Daoy (cell line): ENCODE measurements around the gene TTC31. TPM values are rescaled to one million over a fixed set of nuclear protein-coding genes. Genes with fewer than 3 reads are reported as not detected.
A peak's percentile ranks its signal among the peaks of the same experiment; 100 is the strongest.

Experiments used
- DNase-seq: peaks from one replicate; pipeline ENCODE4 v3.0.0-alpha.2; 2015; ENCODE audit warnings: low read depth
- total RNA-seq: library from RNA; depleted of rRNA; stranded (reverse); fragments of >200 nt; shearing (Covaris generic); gene quantifications from 2 replicates; pipeline ENCODE4 v1.2.3, GENCODE V29; 2014

The TTC31 gene
- total RNA-seq, 1 experiment from 2014 or later, result 26.3 TPM

GRCh38 chr2:74486141-74486540 is 3.3 kb downstream of the TTC31 start:
- DNase-seq, result no peak

DNA sequence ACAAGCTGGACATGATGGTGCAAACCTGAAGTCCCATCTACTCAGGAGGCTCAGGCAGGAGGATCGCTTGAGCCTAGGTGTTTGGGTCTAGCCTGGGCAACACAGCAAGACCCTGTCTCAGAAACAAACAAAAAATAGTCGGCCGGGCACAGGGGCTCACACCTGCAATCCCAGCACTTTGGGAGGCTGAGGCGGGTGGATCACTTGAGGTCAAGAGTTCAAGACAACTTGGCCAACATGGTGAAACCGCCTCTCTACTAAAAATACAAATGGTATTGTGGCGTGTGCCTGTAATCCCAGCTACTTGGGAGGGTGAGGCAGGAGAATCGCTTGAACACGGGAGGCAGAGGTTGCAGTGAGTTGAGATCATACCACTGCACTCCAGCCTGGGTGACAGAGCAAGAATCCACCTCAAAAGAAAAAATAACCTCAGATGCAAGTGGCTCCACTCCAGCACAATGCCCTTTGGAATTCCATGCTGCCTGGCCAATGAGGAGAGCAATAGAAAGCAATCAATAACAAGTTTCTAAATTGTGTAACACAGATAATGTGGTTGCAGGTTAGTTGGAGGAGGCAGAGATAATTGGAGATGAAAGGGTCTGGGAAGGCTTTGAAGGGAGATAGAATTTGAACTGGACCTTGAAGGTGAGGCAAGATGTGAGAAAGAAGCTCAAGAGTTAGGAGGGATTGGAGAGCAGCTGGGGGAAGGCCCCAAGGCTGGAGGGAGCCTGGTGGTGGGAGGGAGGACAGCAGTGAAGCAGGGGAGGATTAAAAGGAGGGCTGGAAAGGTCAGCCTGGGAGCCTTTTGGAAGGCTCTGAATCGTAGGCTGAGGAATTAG is 6.0 kb downstream of the TTC31 start:
- no peak for DNase-seq

DNA sequence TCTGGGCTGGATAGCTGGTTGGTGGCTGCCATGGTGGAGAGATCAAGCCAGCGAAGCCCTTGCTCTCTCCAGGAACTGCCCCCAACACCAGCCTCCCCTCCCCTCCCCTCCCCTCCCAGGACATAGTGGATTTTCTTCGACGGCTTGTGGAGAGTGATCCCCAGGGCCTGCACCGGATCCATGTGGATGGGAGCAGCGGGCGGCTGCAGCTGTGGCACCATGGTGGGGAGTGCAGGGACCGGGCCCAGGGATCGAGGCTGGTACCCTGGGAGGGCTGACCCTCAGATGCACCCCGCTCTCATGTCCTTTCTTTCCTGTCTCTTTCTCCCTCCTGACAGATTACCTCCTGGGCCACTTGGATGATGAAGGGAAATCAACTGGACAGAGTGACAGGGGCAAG is 7.0 kb downstream of the TTC31 start:
- DNase-seq, result no peak

GRCh38 chr2:74491648-74492544 is 9.0 kb downstream of the TTC31 start:
- DNase-seq, result no peak

DNA sequence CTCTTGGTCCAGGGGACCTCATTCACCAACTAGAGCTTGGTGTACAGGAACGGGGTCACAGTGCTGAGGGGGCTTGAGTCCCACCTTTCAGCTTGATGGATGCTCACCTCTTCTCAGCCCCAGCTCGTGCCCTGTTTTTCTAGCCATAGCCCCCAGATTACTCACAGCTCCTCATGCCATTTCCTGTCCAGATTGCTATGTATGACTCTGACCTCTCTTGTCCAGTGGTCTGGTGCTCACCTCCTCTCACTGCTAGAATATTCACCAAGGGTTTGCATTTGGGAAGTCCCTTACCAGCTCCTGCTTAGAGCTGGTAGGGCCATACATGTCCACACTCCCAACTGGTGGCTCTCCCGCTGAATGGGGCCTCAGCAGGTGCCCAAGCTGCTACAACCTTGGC is 10.7 kb downstream of the TTC31 start:
- DNase-seq, result no peak

- DNase-seq, result no peak
Measured at GRCh38 chr2:74495440-74495839, 12.6 kb downstream of the TTC31 start.

DNA sequence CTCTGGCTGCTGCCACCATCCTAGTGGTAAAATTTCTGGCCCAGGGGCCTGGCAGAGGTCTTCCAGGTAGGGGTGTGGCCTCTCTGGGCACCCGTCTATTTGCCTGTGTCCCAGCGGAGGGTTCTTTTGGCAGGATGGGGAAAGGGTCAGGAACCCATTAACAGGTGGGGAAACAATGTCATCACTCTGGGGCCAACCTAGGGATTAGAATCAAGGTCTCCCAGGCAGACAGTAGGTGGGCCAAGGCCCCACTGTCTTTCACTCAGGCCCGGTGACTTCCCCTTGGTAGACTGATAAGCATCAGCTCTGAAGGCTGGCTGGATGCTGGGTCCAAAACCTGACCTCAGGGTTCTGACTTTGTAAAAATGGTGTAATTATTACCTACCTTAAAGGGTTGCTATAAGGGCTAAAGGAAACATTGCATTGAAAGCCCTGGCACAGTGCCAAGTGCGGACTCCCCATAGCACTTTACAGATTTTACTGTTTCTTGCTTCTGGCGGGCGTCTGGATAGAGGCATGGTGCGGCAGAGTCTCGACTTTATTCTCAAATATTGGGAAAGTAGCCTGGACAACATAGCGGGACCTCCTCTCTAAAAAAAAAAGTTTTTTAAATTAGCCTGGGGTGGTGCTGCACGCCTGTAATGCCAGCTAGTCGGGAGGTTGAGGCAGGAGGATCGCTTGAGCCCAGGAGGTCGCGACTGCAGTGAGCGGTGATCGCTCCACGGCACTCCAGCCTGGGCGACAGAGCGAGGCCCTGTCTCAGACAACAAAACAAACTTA is 14.3 kb downstream of the TTC31 start:
- DNase-seq, result no peak

DNA sequence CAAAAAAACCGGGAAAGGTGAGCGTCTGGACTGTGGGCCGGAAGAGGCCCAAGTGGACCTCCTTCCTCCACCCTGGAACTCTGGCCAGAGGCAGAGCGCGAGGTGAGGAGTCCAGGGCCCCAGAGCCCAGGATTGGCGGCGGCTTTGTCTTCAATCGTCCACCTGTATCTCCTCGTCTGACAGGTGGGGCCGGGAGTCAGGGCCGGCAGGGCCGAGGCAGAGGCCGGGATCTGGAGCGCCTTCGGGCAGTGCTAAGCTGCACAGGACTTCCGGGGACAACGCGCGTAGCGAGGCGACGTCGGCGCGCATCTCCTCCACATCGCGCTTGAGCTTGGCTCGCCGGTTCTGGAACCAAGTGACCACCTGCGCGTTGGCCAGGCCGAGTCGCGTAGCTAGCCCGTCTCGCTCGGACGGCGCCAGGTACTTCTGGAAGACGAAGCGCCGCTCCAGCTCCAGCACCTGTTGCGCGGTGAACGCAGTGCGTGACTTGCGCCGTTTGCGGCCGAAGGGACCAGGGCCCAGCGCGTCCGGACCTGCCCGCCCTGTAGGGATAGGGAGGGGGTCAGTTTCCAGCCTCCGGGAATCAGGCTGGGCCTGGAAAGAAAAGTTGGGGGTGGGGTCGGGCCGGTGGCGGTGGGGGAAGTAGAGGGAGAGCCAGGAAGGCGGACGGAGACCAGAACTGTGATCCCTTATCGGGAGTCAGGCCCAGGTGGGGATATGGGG is 15.1 kb downstream of the TTC31 start:
- no peak for DNase-seq

DNA sequence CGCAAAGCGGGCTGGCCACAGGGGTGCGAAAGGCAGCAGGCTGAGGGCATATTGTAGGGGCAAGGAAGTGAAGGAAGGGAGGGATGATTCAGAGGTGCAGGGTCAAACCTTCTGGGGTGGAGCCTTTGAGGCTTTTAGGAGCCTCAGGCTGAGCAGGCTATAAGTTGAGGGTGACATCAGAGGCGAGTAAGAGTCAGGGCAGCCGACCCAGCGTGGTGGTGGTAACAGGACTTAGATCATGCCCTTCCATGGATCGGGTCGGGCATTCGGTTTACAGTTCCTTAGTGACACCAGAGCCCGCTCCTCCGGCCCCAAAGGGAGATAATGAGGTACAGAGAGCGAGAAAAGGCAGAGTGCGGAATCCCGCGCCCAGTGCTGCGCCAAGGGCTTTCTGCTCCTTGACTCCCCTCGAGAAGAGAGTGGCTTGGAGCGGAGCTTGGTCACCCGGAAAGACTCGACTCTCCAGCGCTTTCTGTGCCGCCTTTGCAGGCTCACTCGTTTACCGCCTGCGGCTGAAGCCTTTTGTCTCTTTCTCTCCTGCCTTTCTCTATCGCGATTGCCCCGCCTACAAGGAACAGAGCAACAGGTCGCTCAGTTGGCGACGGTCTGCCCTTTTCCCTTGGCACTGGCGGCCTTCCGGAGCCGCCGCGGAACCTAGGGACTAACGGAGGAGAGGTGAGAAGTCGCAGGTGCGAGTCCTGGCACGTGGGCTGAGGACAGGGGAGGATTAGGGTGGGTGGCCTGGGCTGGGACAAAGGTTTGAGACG is 15.8 kb downstream of the TTC31 start:
- DNase-seq, result peak; percentile 59

GRCh38 chr2:74499267-74499939 is 16.5 kb downstream of the TTC31 start, which contains the start of gene LBX2:
LBX2 (minus strand) TSS chr2:74499603; CDS start chr2:74499537, 66 bp downstream.
- peak; percentile 40 for DNase-seq

GRCh38 chr2:74499940-74500577 is 17.2 kb downstream of the TTC31 start:
- DNase-seq, result no peak

- DNase-seq, result no peak
Measured at GRCh38 chr2:74500578-74500946, 17.7 kb downstream of the TTC31 start.

DNA sequence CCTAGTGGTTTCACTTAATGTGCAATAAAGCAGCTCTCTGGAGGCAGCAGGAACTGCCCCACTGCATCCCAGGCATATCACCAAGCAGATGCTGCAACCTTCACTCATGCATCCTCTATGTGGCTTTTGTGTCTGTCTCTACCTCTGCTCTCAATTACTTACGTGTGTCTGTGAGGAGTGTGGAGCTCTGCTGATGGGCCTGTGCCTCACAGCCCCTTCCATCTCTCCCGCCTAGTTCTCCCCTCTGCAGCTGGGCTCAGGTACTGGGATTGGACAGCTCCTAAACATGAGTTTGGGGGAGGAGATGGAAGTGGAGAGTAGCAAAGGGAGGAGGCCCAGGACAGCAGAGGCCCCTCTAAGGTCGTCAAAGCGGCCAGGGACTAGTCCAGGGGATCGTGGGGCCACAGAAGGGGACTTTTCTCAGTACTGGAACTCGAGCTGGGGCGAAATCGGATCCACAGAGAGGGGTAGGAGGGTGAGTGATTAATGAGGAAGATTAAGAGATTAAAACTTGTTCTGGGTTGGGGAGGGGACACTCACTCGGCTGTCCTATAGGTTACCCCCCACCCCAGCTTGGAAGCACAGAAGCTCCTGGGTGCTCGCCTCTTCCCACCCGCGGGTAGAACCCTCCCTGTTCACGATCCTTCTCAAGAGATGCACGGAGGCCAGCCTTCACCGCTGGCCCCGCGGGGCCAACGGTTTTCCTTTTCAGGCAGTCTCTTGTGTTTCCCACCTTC is 18.6 kb downstream of the TTC31 start:
- DNase-seq, result no peak

- DNase-seq, result no peak
Measured at GRCh38 chr2:74502147-74502719, 19.4 kb downstream of the TTC31 start.

DNA sequence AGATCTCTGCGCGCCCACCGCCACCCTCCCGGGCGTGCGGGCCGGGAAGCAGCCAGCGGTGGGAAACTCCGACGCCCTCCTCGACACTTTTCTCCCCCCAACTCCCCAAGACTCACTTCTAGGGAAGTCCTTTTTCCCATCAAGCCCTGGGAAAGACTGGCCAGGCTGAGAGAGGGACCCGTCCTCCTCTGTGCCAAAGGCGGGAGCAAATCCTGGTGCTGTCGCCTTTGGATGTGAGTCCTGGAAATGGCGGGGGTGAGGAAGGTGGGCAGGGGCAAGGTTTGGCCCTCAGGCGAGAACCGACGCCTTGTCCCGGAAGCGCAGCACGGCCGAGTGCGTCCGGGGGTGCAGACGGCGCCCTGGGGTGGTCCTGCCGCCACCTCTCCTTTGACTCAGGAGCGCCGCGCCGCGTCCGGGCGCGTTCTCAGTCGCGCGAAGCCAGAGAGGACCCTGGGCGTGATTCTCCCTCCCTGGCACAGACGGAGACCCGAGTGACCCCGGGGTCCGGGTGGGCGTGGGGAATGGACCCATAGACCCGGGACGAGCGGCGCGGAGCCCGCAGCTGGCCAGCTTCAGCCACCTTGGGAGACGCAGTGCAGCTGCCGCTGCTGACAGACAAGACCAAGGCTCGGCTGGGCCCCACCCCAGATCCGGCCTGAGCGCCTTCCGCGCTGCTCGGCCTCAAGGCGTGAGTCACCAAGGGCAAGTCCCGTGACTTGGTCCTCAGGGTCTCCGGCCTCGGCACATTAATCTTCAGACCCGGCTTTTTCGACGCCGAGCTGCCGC is 20.0 kb downstream of the TTC31 start:
- peak; percentile 87 for DNase-seq

DNA sequence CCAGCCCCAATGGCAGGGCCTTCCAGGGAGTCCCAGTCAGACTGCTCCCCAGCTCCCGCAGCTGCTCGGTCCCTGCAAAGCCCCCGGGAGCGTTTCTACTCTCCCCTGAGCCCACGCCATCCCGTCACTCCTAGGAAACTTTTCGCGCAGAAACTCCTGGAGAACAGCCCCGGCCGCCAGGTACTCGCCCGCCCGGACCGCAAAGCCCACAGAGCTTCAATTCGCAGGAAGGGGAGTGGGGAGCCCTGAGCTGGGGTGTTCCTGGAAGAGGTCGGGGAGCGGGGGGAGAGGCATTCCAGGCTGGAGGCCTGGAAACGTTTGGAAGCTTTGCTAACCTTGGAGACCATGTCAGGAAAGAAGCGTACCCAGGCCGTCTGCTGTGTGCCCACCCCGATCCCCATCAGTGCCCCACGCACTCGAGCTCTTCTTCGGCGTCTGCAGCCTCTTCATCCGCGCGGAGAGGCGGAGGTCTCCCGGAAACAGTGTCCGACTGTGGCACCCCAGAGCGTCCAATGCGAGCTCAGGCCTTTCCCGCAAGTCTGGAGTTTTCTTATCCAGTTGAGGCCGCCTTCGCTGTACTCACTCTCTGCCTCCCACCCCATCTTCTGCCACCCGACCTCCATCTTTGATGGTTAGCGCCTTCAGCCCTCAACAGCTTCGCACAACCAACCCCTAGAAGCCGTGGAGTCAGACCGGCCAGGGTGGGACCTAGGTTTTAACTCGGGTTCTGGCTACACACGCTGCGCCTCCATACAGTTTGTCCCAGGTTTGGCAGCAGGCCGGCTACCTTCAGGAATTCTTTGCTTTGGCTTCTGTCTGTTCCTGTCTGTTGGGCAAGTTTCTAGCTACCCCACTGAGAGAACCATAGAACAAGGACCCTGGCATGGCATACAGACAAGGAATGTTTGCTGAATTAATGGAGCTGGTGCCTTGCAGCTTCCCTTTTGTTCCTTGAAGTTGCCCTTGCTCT is 20.9 kb downstream of the TTC31 start:
- DNase-seq, result no peak
